Uterus (tissue), 4 donors: ENCODE measurements around the gene PHOSPHO1. TPM values are rescaled to one million over a fixed set of nuclear protein-coding genes. Genes with fewer than 3 reads are reported as not detected.

Experiments used
- DNase-seq, 2 donors: peaks; one replicate each; pipeline ENCODE4 v3.0.0-alpha.2; 2019 to 2020
- H3K27ac ChIP-seq, 2 donors: fragments of 200-600 bp; sonication (generic); 1 replicate in 1 of 2; 2 replicates in 1 of 2; pipeline ENCODE4 v1.5.1; 2016 to 2018
- H3K27me3 ChIP-seq, 2 donors: fragments of 200-600 bp; sonication (generic); one replicate each; pipeline ENCODE4 v1.5.1; 2018 to 2019; ENCODE audit warnings: control low read depth in 1 of 2
- H3K36me3 ChIP-seq, 2 donors: fragments of 200-600 bp; sonication (generic); one replicate each; pipeline ENCODE4 v1.5.1; 2019; ENCODE audit warnings: control low read depth in 1 of 2
- H3K4me1 ChIP-seq, 2 donors: fragments of 200-600 bp; sonication (generic); one replicate each; pipeline ENCODE4 v1.5.1; 2018 to 2019; ENCODE audit warnings: control low read depth in 1 of 2
- H3K4me3 ChIP-seq, 2 donors: fragments of 200-600 bp; sonication (generic); 1 replicate in 1 of 2; 2 replicates in 1 of 2; pipeline ENCODE4 v1.5.1; 2018 to 2019; ENCODE audit warnings: mild to moderate bottlenecking in 1 of 2
- H3K9me3 ChIP-seq, 2 donors: fragments of 200-600 bp; sonication (generic); one replicate each; pipeline ENCODE4 v1.5.1; 2019; ENCODE audit warnings: control low read depth in 1 of 2
- POLR2A ChIP-seq, 2 donors: fragments of 450-650 bp; IDR thresholded peaks; one replicate each; pipeline ENCODE4 v1.6.1; 2016; ENCODE audit warnings: antibody characterized with exemption in 2 of 2, mild to moderate bottlenecking in 1 of 2, moderate library complexity in 1 of 2
- intact Hi-C: fragments of 100-400 bp; cut with DNase I; formaldehyde crosslinking; loops from one replicate; pipeline ENCODE4 v1.15.1; 2023; ENCODE audit warnings: low total_unique reads
- total RNA-seq, 4 donors: library from RNA; depleted of rRNA in 3 of 4; stranded (reverse); fragments of >200 nt in 3 of 4; gene quantifications; one replicate each; pipeline versions ENCODE4 v1.1.0 to v1.2.4, GENCODE V29; 2014 to 2023
- TF ChIP-seq, protein P1 (sequence below), 4 experiments: fragments of 200-600 bp in 2 of 4; fragments of 450-650 bp in 2 of 4; sonication (generic) in 2 of 4; IDR thresholded peaks; one replicate each; pipeline ENCODE4 v1.5.1; 2016 to 2019; ENCODE audit warnings: antibody characterized with exemption in 4 of 4, mild to moderate bottlenecking in 2 of 4, moderate library complexity in 1 of 4
- donor health status: DM: yes; HTN: yes; CAD: no.

PHOSPHO1 gene
- total RNA-seq, 4 donors from 2014 or later: 0.40 to 2.4 TPM; not detected in 2

DNA sequence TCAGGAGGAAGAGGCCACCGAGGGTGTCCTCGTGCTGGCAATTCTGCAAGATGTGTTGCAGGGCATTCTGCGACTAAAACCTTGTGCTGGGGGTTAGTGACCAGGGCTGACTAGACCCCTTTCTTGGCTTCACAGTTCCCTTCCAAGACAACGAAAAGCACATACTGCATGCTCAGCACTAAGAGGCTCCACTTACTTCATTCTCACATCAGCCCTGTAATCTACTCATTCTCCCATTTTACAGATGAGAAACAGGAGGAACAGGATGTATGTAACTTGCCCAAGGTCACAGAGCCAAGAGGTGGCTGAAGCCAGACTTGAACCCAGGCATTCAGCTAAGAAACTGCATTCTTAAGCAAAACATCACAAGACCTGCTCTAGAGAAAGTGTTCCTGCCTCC lies 5.3 kb upstream of the PHOSPHO1 start:
- TF ChIP-seq, protein P1, sequence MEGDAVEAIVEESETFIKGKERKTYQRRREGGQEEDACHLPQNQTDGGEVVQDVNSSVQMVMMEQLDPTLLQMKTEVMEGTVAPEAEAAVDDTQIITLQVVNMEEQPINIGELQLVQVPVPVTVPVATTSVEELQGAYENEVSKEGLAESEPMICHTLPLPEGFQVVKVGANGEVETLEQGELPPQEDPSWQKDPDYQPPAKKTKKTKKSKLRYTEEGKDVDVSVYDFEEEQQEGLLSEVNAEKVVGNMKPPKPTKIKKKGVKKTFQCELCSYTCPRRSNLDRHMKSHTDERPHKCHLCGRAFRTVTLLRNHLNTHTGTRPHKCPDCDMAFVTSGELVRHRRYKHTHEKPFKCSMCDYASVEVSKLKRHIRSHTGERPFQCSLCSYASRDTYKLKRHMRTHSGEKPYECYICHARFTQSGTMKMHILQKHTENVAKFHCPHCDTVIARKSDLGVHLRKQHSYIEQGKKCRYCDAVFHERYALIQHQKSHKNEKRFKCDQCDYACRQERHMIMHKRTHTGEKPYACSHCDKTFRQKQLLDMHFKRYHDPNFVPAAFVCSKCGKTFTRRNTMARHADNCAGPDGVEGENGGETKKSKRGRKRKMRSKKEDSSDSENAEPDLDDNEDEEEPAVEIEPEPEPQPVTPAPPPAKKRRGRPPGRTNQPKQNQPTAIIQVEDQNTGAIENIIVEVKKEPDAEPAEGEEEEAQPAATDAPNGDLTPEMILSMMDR (IDR thresholded peaks at IDR 0.05): no peak
- no peak for TF ChIP-seq POLR2A (IDR thresholded peaks at IDR 0.05)
- Histone ChIP-seq H3K4me1 (no peaks in the 10 kb centered on the region), H3K27me3 (no peaks in the 10 kb centered on the region), H3K9me3 (no peaks in the 10 kb centered on the region), H3K4me3 (no peak overlapping the region), H3K27ac (no peak overlapping the region), H3K36me3 (no peaks in the 10 kb centered on the region)
- DNase-seq: no peak
- intact Hi-C loops: no loop called here

DNA sequence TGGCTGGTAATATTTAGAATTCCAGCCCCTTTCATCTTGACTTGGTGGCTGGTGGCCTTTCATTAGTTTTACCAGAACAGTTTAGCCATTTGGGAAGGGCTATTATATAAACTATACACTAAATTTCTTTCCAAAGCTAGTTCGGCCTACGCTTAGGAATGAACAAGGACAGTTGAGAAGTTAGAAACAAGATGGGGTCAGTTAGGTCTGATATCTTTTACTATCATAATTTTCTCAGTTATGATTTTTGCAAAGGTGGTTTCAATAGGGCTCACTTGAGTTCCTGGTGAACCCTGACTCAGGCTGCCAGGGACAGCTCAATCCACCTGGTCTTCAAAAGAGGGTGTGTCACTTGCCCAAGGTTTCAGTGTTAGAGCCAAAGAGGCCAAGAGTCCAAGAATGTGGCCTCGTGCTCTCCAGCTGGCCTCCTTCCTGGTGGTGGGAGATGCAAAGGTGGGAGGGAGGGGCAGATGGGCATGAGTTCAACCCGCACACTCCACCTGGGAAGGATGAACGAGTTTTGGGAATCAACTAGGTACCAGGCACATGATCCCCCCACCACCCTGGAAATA lies 4.0 kb upstream of the PHOSPHO1 start:
- Histone ChIP-seq H3K27ac (no peak overlapping the region), H3K4me1 (no peaks in the 10 kb centered on the region), H3K36me3 (no peaks in the 10 kb centered on the region), H3K4me3 (no peak overlapping the region), H3K9me3 (no peaks in the 10 kb centered on the region), H3K27me3 (no peaks in the 10 kb centered on the region)
- no peak for DNase-seq
- TF ChIP-seq, protein P1 (IDR thresholded peaks at IDR 0.05): no peak
- no peak for TF ChIP-seq POLR2A (IDR thresholded peaks at IDR 0.05)
- intact Hi-C loops: no loop called here

DNA sequence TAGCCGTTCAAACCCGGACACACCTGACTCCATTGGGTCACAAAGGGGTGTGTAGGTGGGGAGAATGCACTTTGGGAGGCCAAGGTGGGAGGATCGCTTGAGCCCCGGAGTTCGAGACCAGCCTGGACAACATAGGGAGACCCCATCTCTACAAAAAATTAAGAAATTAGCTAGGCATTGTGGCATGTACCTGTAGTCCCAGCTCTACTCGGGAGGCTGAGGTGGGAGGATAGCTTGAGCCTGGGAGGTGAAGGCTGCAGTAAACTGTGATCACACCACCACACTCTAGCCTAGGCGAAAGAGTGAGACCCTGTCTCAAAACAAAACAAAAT lies 942 bp upstream of the PHOSPHO1 start:
- Histone ChIP-seq H3K27me3 (no peaks in the 10 kb centered on the region), H3K4me3 (no peak overlapping the region), H3K36me3 (no peaks in the 10 kb centered on the region), H3K9me3 (no peaks in the 10 kb centered on the region), H3K27ac (no peak overlapping the region), H3K4me1 (no peaks in the 10 kb centered on the region)
- TF ChIP-seq, protein P1 (IDR thresholded peaks at IDR 0.05): no peak
- TF ChIP-seq POLR2A (IDR thresholded peaks at IDR 0.05): no peak
- intact Hi-C loops: no loop called here
- no peak for DNase-seq

DNA sequence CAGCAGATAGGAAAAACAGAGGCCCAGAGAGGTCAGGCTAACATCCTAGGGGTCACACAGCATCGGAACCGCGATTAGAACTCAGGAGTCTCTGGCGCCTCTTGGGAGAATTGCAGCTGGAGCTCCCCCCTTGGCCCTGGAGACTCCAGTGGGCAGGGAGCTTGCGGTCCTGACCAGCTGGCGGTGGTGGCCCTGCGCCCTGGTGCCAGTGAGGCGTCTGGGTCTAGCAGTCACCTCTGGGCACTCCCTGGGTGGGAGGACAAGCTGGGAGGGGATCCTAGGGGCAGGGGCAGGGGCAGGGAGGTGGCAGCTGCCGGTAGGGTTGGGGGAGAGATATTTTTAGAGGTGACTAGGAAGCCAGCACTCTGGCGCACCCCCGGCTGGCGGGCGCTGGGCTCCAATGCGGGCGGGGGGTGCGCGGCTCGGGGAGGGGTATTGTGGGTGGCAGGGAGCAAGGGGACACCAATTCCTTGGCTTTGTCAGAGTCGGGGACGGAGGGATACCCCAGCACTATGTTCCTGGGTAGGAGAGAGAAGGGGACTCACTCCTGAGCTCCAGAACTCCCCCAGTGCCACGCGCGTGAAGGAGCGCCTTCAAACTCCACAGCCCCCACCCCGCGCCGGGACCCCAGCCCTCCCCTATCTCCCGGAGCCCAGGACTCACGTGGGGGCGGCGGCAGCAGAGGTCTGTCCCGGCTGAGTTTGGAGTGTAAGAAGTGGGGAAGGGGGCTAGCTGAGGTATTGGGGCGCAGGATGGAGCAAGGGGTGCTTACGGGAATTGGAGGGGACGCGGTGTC lies 584 bp downstream of the PHOSPHO1 start:
- Histone ChIP-seq H3K36me3 (no peaks in the 10 kb centered on the region), H3K4me1 (no peaks in the 10 kb centered on the region), H3K9me3 (no peaks in the 10 kb centered on the region), H3K27ac (no peak overlapping the region), H3K4me3 (peak overlapping the region; percentile 31 to 39), H3K27me3 (no peaks in the 10 kb centered on the region)
- TF ChIP-seq, protein P1 (IDR thresholded peaks at IDR 0.05): no peak
- no peak for TF ChIP-seq POLR2A (IDR thresholded peaks at IDR 0.05)
- intact Hi-C loops: loop anchor here (10.0 kb wide), 1 partner anchor 55 kb away; no protein-coding TSS in a partner anchor
- no peak for DNase-seq

DNA sequence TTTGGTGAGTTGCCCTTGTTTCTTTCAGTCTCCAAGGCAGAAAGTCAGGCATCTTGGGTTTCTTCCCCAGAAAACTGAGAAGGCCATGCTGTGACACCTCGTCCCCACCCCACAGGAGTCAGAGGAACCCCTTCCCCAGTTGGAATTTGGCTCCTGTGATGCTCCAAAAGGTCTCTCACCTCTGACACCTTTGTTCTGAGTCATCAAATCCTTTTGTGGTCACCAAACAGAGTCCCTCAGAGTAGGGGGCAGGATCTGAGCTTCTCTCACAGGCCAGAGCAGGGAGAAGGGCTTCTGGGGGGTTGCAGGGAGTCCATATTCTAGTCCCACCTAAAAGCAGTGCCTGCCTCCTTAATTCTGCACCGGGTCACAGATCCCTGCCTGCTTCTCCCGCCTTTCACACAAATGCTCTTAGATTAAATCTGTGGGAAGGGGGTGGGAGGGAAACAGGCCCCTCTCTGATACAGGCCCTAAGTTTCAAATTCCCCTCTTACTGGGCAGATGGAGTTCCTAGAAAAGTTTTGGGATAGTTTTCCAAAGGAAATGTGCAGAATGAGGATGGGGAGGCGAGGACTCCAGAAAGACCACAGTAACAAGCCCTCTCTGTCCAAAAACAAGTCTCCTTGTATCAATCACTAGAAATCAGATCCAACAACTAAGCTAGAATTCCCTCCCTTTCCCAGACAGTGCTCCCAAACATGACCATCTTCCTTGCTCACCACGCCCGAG lies 1.3 kb downstream of the PHOSPHO1 start:
- no peak for TF ChIP-seq POLR2A (IDR thresholded peaks at IDR 0.05)
- TF ChIP-seq, protein P1 (IDR thresholded peaks at IDR 0.05): no peak

More for the DNA sequence above, 1.3 kb downstream of the PHOSPHO1 start:
- peaks cover 0 to 2% of the 10 kb centered on the region in 2 donors for H3K27me3 ChIP-seq
- intact Hi-C loops: loop anchor here (10.0 kb wide), 1 partner anchor 54 kb away; no protein-coding TSS in a partner anchor
- no peaks in the 10 kb centered on the region for H3K36me3 ChIP-seq
- peaks cover 0 to 7% of the 10 kb centered on the region in 2 donors for H3K4me1 ChIP-seq
- no peak overlapping the region for H3K4me3 ChIP-seq
- H3K9me3 ChIP-seq: no peaks in the 10 kb centered on the region
- no peak overlapping the region for H3K27ac ChIP-seq
- no peak for DNase-seq
